ENCODE results near the gene LBX1. TPM values are rescaled to one million over a fixed set of nuclear protein-coding genes. Genes with fewer than 3 reads are reported as not detected.

The LBX1 gene
- total and polyA plus RNA-seq, 2 of the 4 experiments (the other 2 are of a cell fraction): not detected

DNA sequence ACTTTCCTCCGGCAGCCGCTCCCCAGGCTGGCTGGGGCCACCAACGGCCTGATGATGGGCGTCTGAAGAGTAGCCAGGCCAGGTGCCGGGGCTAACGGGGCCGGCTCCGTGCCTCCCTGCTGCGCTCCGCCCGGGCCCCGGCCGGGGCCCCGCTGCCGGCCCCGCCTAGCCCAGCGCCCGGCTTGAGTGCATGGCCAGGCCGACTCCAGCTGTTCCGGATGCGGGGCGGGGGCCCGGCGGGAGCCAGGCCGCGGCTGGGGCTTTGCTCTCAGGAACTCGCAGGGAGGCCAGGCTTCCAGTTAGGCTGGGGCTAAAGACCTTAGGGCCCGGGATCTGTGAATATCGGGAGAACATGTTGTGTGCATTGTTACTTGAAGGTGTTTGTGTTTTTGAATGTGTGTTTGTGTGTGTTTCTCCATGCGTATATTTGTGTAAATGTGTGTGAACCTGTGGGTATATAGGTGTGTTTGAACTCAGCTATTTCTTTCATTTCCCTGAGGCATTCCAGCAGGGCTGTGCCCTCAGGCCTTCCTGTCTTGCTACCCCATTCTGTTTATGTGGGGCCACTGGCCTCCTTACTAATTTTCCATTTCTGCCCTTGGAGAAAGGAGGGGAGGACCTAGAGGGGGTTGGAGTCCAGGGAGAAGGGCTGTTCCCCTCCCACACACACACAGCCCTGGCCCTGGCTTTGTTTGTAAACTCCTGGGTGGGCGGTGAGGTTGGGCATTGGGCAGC is 1.1 kb upstream of the LBX1 start:
- dilution Hi-C loops (cut with HindIII; ENCODE audit: low sequenced_read_pairs, unreplicated experiment) (no loop called here), intact Hi-C loops (cut with micrococcal nuclease) (no loop called here), in situ Hi-C loops (cut with MboI; ENCODE audit: low sequenced_read_pairs) (no loop called here)
- Histone ChIP-seq H3K4ac (ENCODE audit: low read depth, low read length) (no peak overlapping the region), H3K9me3 (ENCODE audit: control insufficient read depth, insufficient read depth, low read length) (peaks cover 7% of the 10 kb centered on the region; the same call in 1 of the 2 replicates), H3K4me2 (ENCODE audit: low read depth, low read length) (no peak overlapping the region), H2BK20ac (ENCODE audit: low read depth, low read length) (no peak overlapping the region), H2BK120ac (ENCODE audit: low read depth, low read length) (no peak overlapping the region), H3K4me1 (ENCODE audit: control insufficient read depth, insufficient read depth, low read length) (no peaks in the 10 kb centered on the region), H4K20me1 (ENCODE audit: insufficient read depth, low read length) (peaks cover 17% of the 10 kb centered on the region), H3K56ac (ENCODE audit: extremely low read depth, insufficient read depth, low read length) (no peak overlapping the region), H2BK5ac (ENCODE audit: low read depth, low read length, poor library complexity, severe bottlenecking) (no peak overlapping the region), H3K79me1 (ENCODE audit: low read depth in 1 of 2, low read length in 2 of 2) (no peaks in the 10 kb centered on the region), H2AFZ (replicated peaks; ENCODE audit: low read length, poor library complexity) (no peak overlapping the region), H3K9ac (ENCODE audit: low read depth, low read length) (no peak overlapping the region), H3K9me1 (ENCODE audit: insufficient read depth, low read length) (no peaks in the 10 kb centered on the region; the same call in 1 of the 2 replicates), H3K4me3 (ENCODE audit: insufficient read depth, low read depth, low read length) (no peak overlapping the region), H4K5ac (ENCODE audit: low read depth, low read length) (no peak overlapping the region), H3K27ac (ENCODE audit: insufficient read depth, low read length) (no peak overlapping the region), H3K23ac (ENCODE audit: low read depth, low read length) (no peak overlapping the region), H3K14ac (replicated peaks; ENCODE audit: low read depth, low read length) (no peak overlapping the region), H3K18ac (ENCODE audit: low read depth, low read length) (no peak overlapping the region), H4K91ac (ENCODE audit: insufficient read depth, low read depth, low read length) (no peak overlapping the region), H3K27me3 (ENCODE audit: control insufficient read depth, insufficient read depth, low read length) (peaks cover 97% of the 10 kb centered on the region), H3K36me3 (ENCODE audit: control insufficient read depth, insufficient read depth, low read length) (no peaks in the 10 kb centered on the region), H4K8ac (ENCODE audit: low read depth in 2 of 2, low read length in 2 of 2) (no peak overlapping the region), H2BK15ac (ENCODE audit: low read depth, low read length) (no peak overlapping the region), H2AK9ac (replicated peaks; ENCODE audit: low read depth, low read length, poor library complexity) (no peak overlapping the region), H2AK5ac (ENCODE audit: low read depth, low read length) (no peak overlapping the region)
- DNase-seq: no peak
- BruUV-seq (replicated peaks): no TSS peak
- no peak; the same call in 1 of the 2 replicates for ATAC-seq (ENCODE audit: low read depth)
- TF ChIP-seq MAZ (IDR thresholded peaks at IDR 0.05; ENCODE audit: borderline replicate concordance, low read depth, low read length) (no peak), CHD1 (IDR thresholded peaks at IDR 0.05; ENCODE audit: low read depth, low read length) (no peak), RCOR1 (IDR thresholded peaks at IDR 0.05; ENCODE audit: insufficient replicate concordance, low read length) (no peak), FOS (IDR thresholded peaks at IDR 0.05; ENCODE audit: low read depth, low read length) (no peak), SMC3 (IDR thresholded peaks at IDR 0.05; ENCODE audit: low read depth, low read length) (no peak), POLR2A (IDR thresholded peaks at IDR 0.05; ENCODE audit: low read depth, low read length) (no peak), MXI1 (IDR thresholded peaks at IDR 0.05; ENCODE audit: borderline replicate concordance, low read depth, low read length) (no peak), MAFK (IDR thresholded peaks at IDR 0.05; ENCODE audit: low read depth, low read length) (no peak), RFX5 (IDR thresholded peaks at IDR 0.05; ENCODE audit: low read depth, low read length) (no peak), CEBPB (IDR thresholded peaks at IDR 0.05; ENCODE audit: low read depth, low read length) (no peak), RAD21 (IDR thresholded peaks at IDR 0.05; ENCODE audit: low read length) (no peak), NFE2L2 (IDR thresholded peaks at IDR 0.05; ENCODE audit: low read depth, low read length) (no peak)
- TF ChIP-seq, protein P1, sequence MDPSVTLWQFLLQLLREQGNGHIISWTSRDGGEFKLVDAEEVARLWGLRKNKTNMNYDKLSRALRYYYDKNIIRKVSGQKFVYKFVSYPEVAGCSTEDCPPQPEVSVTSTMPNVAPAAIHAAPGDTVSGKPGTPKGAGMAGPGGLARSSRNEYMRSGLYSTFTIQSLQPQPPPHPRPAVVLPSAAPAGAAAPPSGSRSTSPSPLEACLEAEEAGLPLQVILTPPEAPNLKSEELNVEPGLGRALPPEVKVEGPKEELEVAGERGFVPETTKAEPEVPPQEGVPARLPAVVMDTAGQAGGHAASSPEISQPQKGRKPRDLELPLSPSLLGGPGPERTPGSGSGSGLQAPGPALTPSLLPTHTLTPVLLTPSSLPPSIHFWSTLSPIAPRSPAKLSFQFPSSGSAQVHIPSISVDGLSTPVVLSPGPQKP (IDR thresholded peaks at IDR 0.05; ENCODE audit: borderline replicate concordance, low read depth, low read length): no peak
- TF ChIP-seq, protein P2, sequence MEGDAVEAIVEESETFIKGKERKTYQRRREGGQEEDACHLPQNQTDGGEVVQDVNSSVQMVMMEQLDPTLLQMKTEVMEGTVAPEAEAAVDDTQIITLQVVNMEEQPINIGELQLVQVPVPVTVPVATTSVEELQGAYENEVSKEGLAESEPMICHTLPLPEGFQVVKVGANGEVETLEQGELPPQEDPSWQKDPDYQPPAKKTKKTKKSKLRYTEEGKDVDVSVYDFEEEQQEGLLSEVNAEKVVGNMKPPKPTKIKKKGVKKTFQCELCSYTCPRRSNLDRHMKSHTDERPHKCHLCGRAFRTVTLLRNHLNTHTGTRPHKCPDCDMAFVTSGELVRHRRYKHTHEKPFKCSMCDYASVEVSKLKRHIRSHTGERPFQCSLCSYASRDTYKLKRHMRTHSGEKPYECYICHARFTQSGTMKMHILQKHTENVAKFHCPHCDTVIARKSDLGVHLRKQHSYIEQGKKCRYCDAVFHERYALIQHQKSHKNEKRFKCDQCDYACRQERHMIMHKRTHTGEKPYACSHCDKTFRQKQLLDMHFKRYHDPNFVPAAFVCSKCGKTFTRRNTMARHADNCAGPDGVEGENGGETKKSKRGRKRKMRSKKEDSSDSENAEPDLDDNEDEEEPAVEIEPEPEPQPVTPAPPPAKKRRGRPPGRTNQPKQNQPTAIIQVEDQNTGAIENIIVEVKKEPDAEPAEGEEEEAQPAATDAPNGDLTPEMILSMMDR (conservative IDR thresholded peaks at IDR 0.05; ENCODE audit: low read depth, low read length): no peak
- WGBS, 2 experiments (ENCODE audit: extremely low coverage in 2 of 2, insufficient read length in 1 of 2): 14% methylated on average over 18 of the region's 31 CpGs; no CpG with 5 or more reads in 1 of the 2 experiments
- CTCF ChIA-PET: no interaction called here
- POLR2A ChIA-PET (ENCODE audit: unreplicated experiment): no interaction called here

All from IMR-90 (cell line).